8988T (cell line): ENCODE data around the gene MEIS2.

Source experiments
- DNase-seq: peaks from one replicate; pipeline ENCODE4 v3.0.0; 2011

MEIS2 gene

DNA sequence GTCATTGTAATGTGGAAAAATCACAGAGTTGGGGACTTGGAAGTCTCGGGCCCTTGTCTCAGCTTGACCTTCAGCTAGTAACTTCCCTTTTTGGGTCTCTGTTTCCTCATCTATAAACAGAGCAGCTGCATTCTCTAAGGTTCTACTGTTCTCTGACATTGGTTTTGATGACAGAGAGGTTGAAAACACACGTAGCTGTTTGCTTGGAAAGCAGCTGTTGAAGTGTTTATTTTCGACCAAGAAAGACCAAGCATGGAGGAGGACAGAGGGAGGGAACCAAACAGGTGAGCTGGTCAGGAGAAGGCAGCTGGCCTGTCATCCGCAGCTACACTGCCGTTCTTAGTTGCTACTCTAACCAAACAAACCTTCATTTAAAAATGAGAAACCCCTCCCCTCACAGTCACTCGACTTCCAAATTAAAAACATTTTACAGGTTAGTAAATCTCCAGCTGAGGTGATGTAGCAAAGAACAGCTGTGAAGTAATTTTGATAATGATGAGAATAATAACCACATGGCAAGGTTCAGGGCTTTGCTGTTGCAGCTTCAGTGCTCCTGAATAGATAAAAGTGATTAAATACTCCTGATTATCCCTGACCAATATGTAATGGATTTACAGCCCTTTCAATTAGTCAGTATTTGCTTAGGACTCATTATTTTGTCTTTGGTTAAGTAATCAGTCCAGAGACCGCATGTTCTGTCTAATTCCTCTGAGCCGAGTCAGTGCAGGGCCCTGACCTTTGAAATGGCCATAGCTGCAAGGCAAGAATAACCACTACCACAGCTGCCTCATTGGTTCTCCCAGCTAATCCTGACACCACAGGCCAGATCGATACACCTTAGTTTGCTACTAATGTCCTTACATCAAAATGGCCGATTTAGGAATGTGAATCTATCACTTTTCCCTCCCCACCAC is 65.3 kb downstream of the MEIS2 start:
- no peak for DNase-seq

GRCh38 chr15:37034392-37034791 is 66.0 kb downstream of the MEIS2 start:
- DNase-seq = no peak

GRCh38 chr15:37032091-37032775 is 68.1 kb downstream of the MEIS2 start:
- DNase-seq = no peak

- no peak for DNase-seq
Measured at GRCh38 chr15:37031198-37031597, 69.2 kb downstream of the MEIS2 start.

DNA sequence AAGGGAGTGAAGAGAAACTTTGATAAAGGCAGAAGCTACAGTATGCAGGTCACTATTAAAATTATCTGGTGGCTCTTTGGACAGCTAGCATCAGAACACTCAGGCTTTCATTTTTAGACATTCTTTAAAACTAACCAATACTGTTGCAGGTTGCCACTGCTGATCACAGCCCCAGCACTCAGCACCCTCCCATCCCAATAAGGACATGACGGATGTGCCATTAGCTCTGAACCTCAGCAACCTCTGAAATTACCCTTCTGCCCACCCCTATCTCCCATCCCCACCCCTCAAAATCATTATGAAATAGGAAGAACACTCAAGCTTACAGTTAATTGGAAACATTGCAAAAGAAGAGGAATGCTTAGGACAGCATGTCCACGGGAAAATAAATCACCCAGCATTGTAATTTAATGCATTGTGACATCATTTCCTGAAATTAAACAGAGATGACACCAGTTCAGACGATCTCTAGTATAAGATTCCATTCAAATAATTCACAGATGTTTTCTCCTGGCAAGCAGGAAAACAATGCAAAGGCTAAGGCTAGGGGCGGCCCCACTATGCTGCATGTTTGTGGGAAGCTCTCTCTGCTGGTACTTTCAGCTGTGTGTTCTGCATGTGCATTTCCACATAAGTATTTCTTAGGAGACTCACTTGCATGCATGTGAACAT is 71.6 kb downstream of the MEIS2 start:
- DNase-seq = no peak

DNA sequence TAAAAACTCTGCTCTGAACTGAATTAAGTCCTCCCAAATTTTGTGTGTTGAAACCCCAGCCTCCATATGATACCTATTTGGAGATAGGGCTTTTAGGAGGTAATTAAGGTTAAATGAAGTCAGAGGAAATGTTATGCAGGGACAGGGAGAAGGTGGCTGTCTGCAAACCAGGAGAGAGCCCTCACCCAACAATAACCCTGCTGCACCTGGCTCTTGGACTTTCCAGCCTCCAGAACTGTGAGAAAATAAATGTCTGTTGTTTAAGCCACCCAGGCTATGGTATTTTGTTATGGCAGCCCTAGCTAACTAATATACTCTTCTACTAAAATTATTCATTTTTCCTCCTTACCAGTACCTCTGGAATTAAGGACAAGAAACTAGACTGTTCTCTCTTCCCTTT is 79.5 kb downstream of the MEIS2 start:
- DNase-seq = no peak

DNA sequence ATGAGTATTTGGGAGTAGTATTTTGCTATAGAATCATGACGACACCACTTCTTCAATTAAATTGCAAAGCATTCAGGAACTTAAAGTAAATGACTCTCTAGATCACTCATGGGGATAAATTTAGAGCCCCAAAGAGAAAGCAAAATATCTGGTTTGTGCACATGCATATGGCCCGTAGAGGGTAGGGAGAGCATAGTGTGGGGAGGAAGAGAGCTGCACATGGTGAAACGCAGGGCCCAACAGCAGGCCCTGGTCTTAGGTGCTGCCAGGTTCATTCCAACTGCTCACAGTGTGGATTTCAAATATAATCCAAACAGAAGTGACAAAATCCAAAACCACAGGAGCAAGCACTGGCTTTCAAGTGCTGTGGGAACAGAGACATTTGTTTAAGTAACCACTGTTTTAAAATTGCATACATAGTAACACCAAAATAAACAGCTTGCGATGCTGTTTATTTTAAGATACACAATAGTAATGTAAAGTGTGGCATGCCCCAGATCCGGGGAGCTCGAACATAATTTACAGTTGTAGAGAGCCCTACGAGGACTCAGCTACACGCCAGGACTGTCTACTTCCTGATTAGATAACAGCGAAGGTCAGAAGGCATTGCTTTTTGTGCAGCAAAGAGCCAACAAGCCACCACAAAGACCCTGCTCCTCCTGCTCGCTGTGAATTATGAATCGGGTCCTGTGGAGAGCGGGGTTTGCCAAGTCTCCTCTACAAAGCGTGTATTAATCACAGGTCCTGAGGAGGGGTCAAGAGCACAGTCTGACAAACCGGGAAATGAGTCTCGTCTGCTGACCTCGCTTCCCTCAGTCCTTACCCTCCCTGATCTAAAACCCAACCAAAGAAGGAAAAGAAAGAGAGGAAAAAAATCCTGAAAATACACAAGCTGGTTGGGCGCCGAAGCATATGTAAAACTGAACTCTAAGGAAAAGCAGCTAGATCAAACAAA is 80.6 kb downstream of the MEIS2 start:
- DNase-seq = no peak

DNA sequence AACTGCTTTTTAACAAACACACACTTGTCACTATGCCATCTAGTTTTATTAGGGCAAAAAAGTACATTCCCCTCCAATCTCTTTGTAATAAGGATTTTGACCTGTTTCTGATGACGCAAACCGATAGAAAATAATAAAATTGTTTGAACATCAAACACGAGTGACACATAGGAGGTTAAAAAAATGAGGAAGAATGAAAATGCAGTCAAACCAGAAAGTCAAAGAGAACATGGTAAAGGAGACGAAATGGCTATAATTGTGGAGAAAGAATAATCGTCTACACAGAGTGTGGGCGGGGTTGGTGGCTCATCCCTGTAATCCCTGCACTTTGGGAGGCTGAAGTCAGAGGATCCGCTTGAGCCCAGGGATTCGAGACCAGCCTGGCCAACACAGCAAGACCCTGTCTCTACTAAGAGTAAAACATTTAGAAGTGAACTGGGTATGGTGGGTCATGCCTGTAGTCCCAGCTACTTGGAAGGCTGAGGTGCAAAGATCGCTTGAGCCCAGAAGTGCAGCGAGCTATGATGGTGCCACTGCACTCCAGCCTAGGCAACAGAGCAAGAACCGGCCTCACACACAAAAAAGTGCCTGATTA is 83.2 kb downstream of the MEIS2 start:
- no peak for DNase-seq

GRCh38 chr15:37016231-37016630 is 84.1 kb downstream of the MEIS2 start:
- no peak for DNase-seq

- DNase-seq = no peak
Measured at GRCh38 chr15:37015451-37015850, 84.9 kb downstream of the MEIS2 start.

GRCh38 chr15:37015035-37015434 is 85.3 kb downstream of the MEIS2 start:
- DNase-seq = no peak

GRCh38 chr15:37014566-37014965 is 85.8 kb downstream of the MEIS2 start:
- DNase-seq = no peak

- no peak for DNase-seq
Measured at GRCh38 chr15:37014137-37014536, 86.2 kb downstream of the MEIS2 start.

DNA sequence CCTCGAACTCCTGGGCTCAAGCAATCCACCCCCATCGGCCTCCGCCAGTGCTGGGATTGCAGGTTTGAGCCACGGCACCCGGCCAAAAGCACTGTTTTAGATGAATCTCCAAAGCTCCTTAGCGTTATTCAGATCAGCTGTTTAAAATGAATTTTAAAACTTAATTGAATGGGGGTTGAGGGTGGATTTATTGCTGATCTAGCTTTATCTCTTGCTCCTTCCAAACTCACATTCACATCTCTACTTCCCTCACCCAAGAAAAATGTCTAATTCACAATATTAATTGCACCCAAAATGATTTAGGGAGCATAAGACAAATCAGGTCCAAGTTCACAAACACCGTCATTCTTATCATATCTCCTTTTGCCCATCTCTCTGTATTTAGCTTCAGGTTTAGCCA is 89.8 kb downstream of the MEIS2 start:
- DNase-seq = no peak

DNA sequence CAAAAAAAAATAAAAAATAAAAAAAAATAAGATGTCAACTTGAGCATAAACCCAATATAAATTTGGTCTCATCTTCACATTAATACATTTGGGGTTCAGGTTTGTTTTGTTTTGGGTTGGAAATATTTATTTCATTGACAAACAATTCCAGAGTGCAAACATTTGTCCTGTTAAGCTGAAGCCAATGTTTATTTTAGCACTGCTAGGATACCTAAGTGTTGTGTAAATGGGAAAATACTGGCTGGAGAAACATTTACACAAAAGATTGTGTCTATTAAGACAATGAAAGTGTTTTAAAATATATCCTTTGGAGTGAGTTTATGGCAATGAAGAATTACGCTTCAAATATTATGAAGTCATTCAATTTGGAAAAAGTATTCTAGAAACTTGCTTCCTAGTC is 91.1 kb downstream of the MEIS2 start:
- no peak for DNase-seq

GRCh38 chr15:37008205-37008604 is 92.1 kb downstream of the MEIS2 start:
- DNase-seq = no peak

- no peak for DNase-seq
Measured at GRCh38 chr15:37007301-37007700, 93.0 kb downstream of the MEIS2 start.

DNA sequence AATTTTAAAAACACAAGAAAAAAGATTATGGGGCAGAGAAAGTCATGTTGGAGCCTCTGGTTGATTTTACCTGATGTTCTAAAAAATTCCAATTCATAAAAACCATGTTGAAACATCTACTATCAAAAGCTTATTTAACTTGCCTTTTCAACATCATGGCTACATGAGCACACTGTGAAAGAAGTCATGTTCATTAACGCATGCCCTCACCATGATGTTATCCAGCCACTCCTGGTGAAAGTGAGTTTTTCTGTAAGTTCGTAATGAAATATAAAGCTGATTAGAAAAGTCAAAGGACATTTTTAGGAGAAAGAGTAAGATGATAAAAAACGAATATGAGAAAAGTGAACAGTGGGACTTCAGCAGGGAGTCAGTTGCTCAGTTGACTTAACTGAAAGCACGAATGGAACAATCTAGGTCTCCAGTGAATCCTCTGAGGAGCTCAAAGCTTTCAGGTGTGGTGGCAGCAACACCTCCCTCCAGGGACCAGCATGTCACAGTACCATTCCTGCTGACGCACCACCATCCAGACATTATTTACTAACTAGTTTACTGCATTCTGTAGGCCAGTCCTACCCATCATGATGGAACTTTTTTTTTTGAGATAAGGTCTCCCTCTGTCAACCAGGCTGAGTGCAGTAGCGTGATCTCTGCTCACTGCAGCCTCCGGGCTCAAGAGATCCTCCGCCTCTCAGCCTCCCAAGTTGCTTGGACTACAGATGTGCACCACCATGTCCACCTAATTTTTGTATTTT is 95.2 kb downstream of the MEIS2 start:
- DNase-seq = no peak

GRCh38 chr15:37004373-37004869 is 95.9 kb downstream of the MEIS2 start:
- no peak for DNase-seq

DNA sequence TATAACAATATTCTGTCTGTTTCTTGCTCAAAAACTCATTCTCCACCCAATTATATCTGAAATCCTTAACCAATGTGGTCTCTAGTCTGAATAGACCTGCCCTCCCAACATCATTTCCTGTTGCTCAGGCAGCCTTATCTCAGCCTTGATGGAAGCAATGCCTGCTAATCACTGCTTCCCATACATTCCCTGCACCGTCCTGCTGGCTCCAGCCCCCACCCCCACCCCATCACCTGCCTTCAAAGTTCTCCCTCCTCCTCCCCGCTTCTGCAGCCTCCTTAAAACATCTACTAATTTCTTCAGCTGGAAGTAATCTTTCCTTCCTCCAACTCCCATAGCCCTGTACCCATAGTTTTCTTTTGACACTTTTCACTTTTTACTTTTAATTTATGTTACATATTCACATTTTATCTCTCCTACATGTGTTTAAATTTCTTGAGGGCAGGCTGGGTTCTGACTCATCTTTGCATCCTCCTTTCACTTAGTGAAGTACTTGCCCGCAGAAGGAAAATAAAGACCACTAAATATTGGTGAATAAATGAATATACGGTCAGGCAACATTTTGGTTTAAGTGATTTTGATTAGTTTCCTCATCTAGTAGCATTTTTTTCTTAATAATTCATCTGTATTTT is 98.2 kb downstream of the MEIS2 start:
- no peak for DNase-seq

DNA sequence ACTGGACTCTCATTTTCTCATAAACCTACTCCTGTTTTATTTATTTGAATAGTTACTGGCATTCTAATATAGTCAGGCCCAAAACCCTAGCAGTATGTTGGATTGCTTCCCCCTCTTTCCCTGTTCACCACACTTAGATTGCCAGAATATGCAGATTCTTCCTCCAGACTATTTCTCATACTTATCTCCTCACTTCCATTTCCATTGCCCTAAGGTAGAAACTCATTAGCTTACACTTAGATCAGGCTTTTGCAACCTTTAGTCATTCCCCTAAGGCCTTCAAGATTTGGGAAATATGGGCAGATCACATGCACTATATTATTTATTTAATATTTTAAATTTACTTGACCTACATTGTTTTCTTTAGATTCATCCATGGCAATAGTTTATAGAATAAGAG is 98.9 kb downstream of the MEIS2 start:
- no peak for DNase-seq
